Ovary (tissue), 9 donors: Measurements from ENCODE around the gene PACS2. TPM values are rescaled to one million over a fixed set of nuclear protein-coding genes. Genes with fewer than 3 reads are reported as not detected.

ENCODE experiments used
- DNase-seq, 5 donors: peaks; one replicate each; pipeline ENCODE4 v3.0.0-alpha.2; 2019 to 2020
- H3K27ac ChIP-seq, 2 donors: fragments of 200-600 bp; one replicate each; pipeline versions ENCODE4 v1.5.1 to v1.8.0; 2019 to 2022
- H3K27me3 ChIP-seq: fragments of 200-600 bp; one replicate; pipeline ENCODE4 v1.8.0; 2022
- H3K36me3 ChIP-seq: fragments of 200-600 bp; sonication (generic); one replicate; pipeline ENCODE4 v1.5.1; 2019
- H3K4me1 ChIP-seq: one replicate; pipeline ENCODE4 v1.8.1; 2013; ENCODE audit warnings: mild to moderate bottlenecking, moderate library complexity; ENCODE audit not compliant: insufficient read depth
- H3K4me3 ChIP-seq: fragments of 200-600 bp; sonication (generic); one replicate; pipeline ENCODE4 v1.5.1; 2017
- H3K9me3 ChIP-seq, 2 donors: fragments of 200-600 bp in 1 of 2; sonication (generic) in 1 of 2; one replicate each; pipeline versions ENCODE4 v1.5.1 to v1.8.1; 2013 to 2019; ENCODE audit warnings: mild to moderate bottlenecking in 1 of 2, moderate library complexity in 1 of 2
- EP300 ChIP-seq: sonication (generic); formaldehyde crosslinking; IDR thresholded peaks from one replicate; pipeline ENCODE4 v1.6.1; 2017; ENCODE audit warnings: antibody characterized with exemption
- POLR2A ChIP-seq: fragments of 450-650 bp; IDR thresholded peaks from one replicate; pipeline ENCODE4 v1.6.1; 2017; ENCODE audit warnings: antibody characterized with exemption, mild to moderate bottlenecking, moderate library complexity
- WGBS, 3 donors: extraction: QIAGEN DNeasy Blood & Tissue Kit in 1 of 3; methylation state at CpG; one replicate each; pipeline versions ENCODE4 v1.1.5 to v1.1.7; 2013 to 2017; 5-methylcytosine and 5-hydroxymethylcytosine counted together
- intact Hi-C, 4 donors: fragments of 100-400 bp; cut with DNase I; formaldehyde crosslinking; loops; one replicate each; pipeline versions ENCODE4 v1.11.0 to v1.15.1; 2022 to 2023
- polyA plus RNA-seq, 2 donors: library from polyadenylated mRNA; stranded (reverse); fragments of 200-250 nt in 1 of 2; fragments of 350-450 nt in 1 of 2; fragmentation: Illumina TruSeq in 1 of 2; extraction: RNeasy Lipid Tissue Mini Kit (QIAGEN cat#74804) in 1 of 2; gene quantifications; one replicate each; pipeline ENCODE4 v1.2.3, GENCODE V29; 2013 to 2014
- total RNA-seq, 7 donors: library from RNA; depleted of rRNA in 2 of 7; stranded (reverse); fragments of >200 nt in 2 of 7; fragmentation: NEBNext Ultra II Directional in 3 of 7; extraction: Animal tissue kit (Norgen Biotek cat#: 25700) in 3 of 7; gene quantifications; one replicate each; pipeline versions ENCODE4 v1.1.0 to v1.2.4, GENCODE V29; 2016 to 2023
- TF ChIP-seq, protein P1 (sequence below), 3 donors: fragments of 450-650 bp in 2 of 3; fragments of 200-600 bp in 1 of 3; IDR thresholded peaks; one replicate each; pipeline versions ENCODE4 v1.5.1 to v1.8.0; 2016 to 2022; ENCODE audit warnings: antibody characterized with exemption in 3 of 3, mild to moderate bottlenecking in 1 of 3
- donor health status: DM: no; HTN: no; CAD: no; lungs with moderate emphysema.
- donor health status: DM: no; HTN: no; CAD: no.
- donor health status: Bipolar disorder and iron deficiency.
- donor health status: DM: yes; HTN: yes; CAD: no.
- donor health status: DM: no; HTN: no; CAD: no.
- donor health status: DM: yes; HTN: yes; CAD: no.

PACS2 gene
- total and polyA plus RNA-seq, 9 donors, result 21.2 to 91.9 (median 60.6) TPM

DNA sequence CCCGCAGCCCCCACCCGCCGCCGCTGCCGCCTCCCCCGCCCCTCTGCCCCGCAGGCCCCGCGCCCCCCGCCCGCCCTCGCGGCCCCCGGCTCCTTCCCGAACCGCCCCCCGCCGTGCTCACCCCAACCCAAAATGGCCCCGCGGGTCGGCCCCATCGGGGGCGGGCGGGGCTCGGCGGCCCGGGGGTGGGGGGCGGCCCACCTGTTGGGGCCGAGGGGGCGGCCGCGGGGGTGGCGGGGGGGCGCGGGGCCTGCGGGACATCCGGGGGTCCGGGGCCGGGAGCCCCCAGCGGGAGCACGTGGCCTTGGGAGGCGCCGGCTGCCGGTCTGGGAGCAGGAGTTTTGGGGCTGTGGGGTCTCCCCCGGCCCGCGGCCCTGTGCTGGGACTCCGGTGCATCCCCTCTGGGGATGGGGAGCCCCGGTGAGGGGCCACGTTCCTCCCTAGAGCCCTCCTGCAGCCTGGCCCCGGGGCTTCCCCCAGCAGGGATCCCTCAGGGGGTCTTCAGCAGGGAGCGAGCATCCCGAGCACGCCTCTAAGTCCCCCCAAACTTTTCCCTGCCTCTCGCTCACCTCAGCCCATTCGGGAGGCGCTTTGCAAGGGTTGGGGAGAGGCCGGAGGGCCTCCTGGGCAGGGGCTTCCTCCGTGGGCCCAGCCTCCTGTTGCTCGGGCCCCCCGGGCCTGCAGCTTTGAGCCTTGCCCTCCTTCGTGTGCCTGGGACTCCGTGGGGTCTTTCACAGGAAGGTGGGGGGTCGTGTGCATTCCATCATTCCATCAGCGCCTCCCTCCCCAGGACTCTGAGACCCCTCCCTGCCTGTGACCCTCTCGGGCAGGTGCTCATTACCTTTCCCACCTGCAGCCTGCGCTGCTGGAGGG is 105.8 kb downstream of the PACS2 start:
- Histone ChIP-seq H3K27me3 (no peaks in the 10 kb centered on the region), H3K27ac (peak overlapping the region; percentile 33 to 48), H3K4me3 (peak overlapping the region; percentile 56), H3K36me3 (no peaks in the 10 kb centered on the region), H3K4me1 (peaks cover 19% of the 10 kb centered on the region), H3K9me3 (no peaks in the 10 kb centered on the region)
- intact Hi-C loops, result loop anchor here in 1 of 4 donors (10.0 kb wide), 1 partner anchor 54 kb away; the partner anchor contains the start of gene CRIP2
- DNase-seq, result no peak
- WGBS, 3 donors, result 1 to 3% (median 2%) methylated on average over 27 to 67 of the region's 67 CpGs
- TF ChIP-seq, protein P1, sequence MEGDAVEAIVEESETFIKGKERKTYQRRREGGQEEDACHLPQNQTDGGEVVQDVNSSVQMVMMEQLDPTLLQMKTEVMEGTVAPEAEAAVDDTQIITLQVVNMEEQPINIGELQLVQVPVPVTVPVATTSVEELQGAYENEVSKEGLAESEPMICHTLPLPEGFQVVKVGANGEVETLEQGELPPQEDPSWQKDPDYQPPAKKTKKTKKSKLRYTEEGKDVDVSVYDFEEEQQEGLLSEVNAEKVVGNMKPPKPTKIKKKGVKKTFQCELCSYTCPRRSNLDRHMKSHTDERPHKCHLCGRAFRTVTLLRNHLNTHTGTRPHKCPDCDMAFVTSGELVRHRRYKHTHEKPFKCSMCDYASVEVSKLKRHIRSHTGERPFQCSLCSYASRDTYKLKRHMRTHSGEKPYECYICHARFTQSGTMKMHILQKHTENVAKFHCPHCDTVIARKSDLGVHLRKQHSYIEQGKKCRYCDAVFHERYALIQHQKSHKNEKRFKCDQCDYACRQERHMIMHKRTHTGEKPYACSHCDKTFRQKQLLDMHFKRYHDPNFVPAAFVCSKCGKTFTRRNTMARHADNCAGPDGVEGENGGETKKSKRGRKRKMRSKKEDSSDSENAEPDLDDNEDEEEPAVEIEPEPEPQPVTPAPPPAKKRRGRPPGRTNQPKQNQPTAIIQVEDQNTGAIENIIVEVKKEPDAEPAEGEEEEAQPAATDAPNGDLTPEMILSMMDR (IDR thresholded peaks at IDR 0.05), result no peak
- TF ChIP-seq EP300 (no peak), POLR2A (no peak)

DNA sequence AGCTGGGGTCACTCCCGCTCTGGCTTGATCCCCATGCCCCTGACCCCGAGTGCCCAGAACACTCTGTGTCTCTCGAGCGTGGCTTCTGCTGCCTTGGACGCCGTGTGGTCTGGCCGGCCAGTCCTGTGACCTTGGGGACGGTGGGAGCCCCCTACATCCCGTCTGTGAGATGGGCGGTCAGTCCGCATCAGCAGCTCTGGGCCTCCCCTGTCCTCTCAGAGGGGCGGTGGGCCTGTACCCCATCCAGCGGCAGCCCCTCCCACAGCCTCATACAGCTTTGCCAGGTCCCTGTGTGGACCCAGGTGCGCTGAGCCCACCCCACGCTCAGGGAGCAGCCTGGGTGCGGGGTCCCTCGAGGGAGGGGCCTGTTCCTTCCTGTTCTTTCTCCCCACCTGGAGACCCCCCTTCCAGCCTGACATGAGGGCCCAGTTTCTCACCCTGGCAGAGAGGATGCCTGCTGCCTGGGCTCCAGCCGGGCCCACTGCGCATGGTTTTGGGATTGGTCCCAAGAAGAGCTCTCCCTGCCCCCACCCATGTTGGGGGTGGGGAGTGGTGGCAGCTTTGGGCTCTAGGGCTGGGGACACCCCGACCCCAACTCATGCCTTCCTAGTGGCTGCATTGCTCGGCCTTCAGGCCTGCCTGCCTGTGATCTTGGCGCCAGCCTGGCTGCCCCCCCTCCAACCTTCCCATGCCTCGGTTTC is 106.6 kb downstream of the PACS2 start:
- H3K4me1 ChIP-seq, result peaks cover 19% of the 10 kb centered on the region
- H3K4me3 ChIP-seq, result peak overlapping the region; percentile 56
- H3K9me3 ChIP-seq, result no peaks in the 10 kb centered on the region
- peak in 1 of 5 donors; percentile 47 for DNase-seq
- intact Hi-C loops, result loop anchor here in 1 of 4 donors (10.0 kb wide), 1 partner anchor 54 kb away; the partner anchor contains the start of gene CRIP2
- 24 to 34% (median 25%) methylated on average over 21 to 23 of the region's 23 CpGs for WGBS, 3 donors
- H3K27me3 ChIP-seq, result no peaks in the 10 kb centered on the region
- H3K36me3 ChIP-seq, result no peaks in the 10 kb centered on the region
- TF ChIP-seq POLR2A (no peak), EP300 (no peak)
- TF ChIP-seq, protein P1 (IDR thresholded peaks at IDR 0.05), result no peak
- H3K27ac ChIP-seq, result peak overlapping the region; percentile 33 to 48

DNA sequence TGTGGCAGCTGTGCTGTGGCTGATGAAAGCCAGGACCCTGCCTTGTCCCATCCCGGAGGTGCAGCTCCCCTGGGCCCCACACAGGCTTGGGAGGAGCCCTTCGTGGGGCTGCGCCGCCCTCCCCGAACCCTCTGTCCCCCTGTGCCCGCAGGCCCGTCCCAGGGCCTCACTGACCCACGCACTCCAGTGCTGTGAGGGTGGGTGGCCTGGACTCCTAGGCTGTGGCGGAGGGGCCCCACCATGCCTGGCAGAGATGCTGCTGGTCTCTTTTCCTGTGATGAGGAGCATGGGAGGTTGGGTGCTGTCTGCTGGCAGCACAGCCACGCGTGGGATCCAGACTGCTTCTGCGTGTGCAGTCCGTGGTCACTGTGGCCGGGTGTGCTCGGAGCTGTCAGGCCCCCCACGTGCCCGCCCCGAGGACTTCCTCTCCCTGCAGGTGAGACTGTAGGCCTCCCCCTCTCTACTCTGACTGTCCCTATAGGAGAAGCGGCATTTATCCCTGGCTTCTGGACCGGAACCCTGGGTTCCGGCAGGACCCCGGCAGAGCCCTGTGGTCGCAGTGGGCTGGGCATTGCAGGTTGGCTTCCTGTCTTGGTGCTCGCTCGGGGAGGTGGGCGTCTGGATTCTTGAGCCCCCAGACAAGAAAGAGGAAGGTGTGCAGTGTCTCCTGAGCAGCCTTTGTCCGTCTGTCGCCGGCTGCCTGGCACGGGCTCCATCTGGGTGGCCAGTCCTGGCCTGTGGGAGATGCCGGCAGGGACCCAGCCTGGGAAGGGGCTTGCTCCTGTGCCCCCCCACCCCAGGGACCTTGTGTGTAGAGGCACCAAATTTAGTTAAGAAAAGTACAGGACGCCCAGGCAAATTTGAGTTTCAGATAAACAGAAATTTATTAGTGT is 107.4 kb downstream of the PACS2 start:
- no peaks in the 10 kb centered on the region for H3K9me3 ChIP-seq
- peak overlapping the region; percentile 19 to 33 for H3K27ac ChIP-seq
- no peak for TF ChIP-seq POLR2A
- no peak for TF ChIP-seq EP300
- TF ChIP-seq, protein P1 (IDR thresholded peaks at IDR 0.05), result no peak
- no peaks in the 10 kb centered on the region for H3K27me3 ChIP-seq
- no peak for DNase-seq
- intact Hi-C loops, result loop anchor here in 1 of 4 donors (10.0 kb wide), 1 partner anchor 53 kb away; the partner anchor contains the start of gene CRIP2
- 56 to 62% (median 57%) methylated on average over 31 to 32 of the region's 32 CpGs for WGBS, 3 donors
- H3K36me3 ChIP-seq, result no peaks in the 10 kb centered on the region
- H3K4me3 ChIP-seq, result no peak overlapping the region
- peaks cover 19% of the 10 kb centered on the region for H3K4me1 ChIP-seq
